ENCODE data around the gene ELK1. TPM values are rescaled to one million over a fixed set of nuclear protein-coding genes. Genes with fewer than 3 reads are reported as not detected.

ELK1 gene
- total RNA-seq, 6 experiments from 2014 or later: 14.8 to 23.9 (median 19.7) TPM

- Histone ChIP-seq H3K9me3 (no peaks in the 10 kb centered on the region), H3K4me1 (no peaks in the 10 kb centered on the region), H3K4me3 (no peak overlapping the region), H3K27me3 (no peaks in the 10 kb centered on the region), H3K27ac (no peak overlapping the region), H3K36me3 (no peaks in the 10 kb centered on the region)
- TF ChIP-seq POLR2A (IDR thresholded peaks at IDR 0.05) (no peak), CTCF (IDR thresholded peaks at IDR 0.05) (no peak)
- 56% methylated on average over 4 of the region's 5 CpGs for WGBS (ENCODE audit: insufficient coverage, low coverage, low lambda C conversion rate, missing lambda C conversion rate)
- DNase-seq (no peak), ATAC-seq (no peak)
- intact Hi-C loops (cut with DNase I): no loop called here
These were observed 14.4 kb upstream of the ELK1 start for GRCh38 chrX:47664737-47665136.

GRCh38 chrX:47662144-47662657 is 11.8 kb upstream of the ELK1 start:
- WGBS (ENCODE audit: insufficient coverage, low coverage, low lambda C conversion rate, missing lambda C conversion rate): 0% methylated on average over 1 of the region's 1 CpG
- Histone ChIP-seq H3K4me1 (no peaks in the 10 kb centered on the region), H3K36me3 (peaks cover 0 to 3% (median 0%) of the 10 kb centered on the region in 4 donors), H3K9me3 (no peaks in the 10 kb centered on the region), H3K27me3 (no peaks in the 10 kb centered on the region), H3K27ac (no peak overlapping the region), H3K4me3 (no peak overlapping the region)
- no peak for TF ChIP-seq POLR2A (IDR thresholded peaks at IDR 0.05)
- TF ChIP-seq CTCF (IDR thresholded peaks at IDR 0.05): no peak
- intact Hi-C loops (cut with DNase I): no loop called here
- DNase-seq (no peak), ATAC-seq (no peak)

- H3K27me3 ChIP-seq: no peaks in the 10 kb centered on the region
- 83% methylated on average over 1 of the region's 7 CpGs for WGBS (ENCODE audit: insufficient coverage, low coverage, low lambda C conversion rate, missing lambda C conversion rate)
- H3K4me1 ChIP-seq: no peaks in the 10 kb centered on the region
- TF ChIP-seq CTCF (IDR thresholded peaks at IDR 0.05) (no peak), POLR2A (IDR thresholded peaks at IDR 0.05) (no peak)
- no peak overlapping the region for H3K27ac ChIP-seq
- no peaks in the 10 kb centered on the region for H3K9me3 ChIP-seq
- intact Hi-C loops (cut with DNase I): no loop called here
- peaks cover 0 to 10% (median under 1%) of the 10 kb centered on the region in 4 donors for H3K36me3 ChIP-seq
- ATAC-seq (no peak), DNase-seq (no peak)
- no peak overlapping the region for H3K4me3 ChIP-seq
These were observed 11.2 kb upstream of the ELK1 start for GRCh38 chrX:47661539-47661938.

- Histone ChIP-seq H3K9me3 (no peaks in the 10 kb centered on the region), H3K4me1 (no peaks in the 10 kb centered on the region), H3K4me3 (peak overlapping the region; percentile 45 to 62 (median 61)), H3K27me3 (no peaks in the 10 kb centered on the region), H3K27ac (peak overlapping the region; percentile 91 to 98 (median 98)), H3K36me3 (peaks cover 0 to 14% (median under 1%) of the 10 kb centered on the region in 4 donors)
- no peak for DNase-seq
- TF ChIP-seq CTCF (IDR thresholded peaks at IDR 0.05) (no peak), POLR2A (IDR thresholded peaks at IDR 0.05) (no peak)
- WGBS (ENCODE audit: insufficient coverage, low coverage, low lambda C conversion rate, missing lambda C conversion rate): 24% methylated on average over 8 of the region's 8 CpGs
- intact Hi-C loops (cut with DNase I): no loop called here
- ATAC-seq: no peak
These were observed 9.0 kb upstream of the ELK1 start for GRCh38 chrX:47659421-47659726.

Measured in right lobe of liver (tissue), 6 donors.